Sigmoid colon (tissue), 3 donors: ENCODE results near the gene DHRS3.

ENCODE experiments used
- POLR2A ChIP-seq, 2 donors: fragments of 450-650 bp; IDR thresholded peaks; one replicate each; pipeline ENCODE4 v1.6.1; 2016; ENCODE audit warnings: antibody characterized with exemption in 2 of 2, mild to moderate bottlenecking in 2 of 2, moderate library complexity in 2 of 2
- TF ChIP-seq, protein P1 (sequence below), 4 experiments: fragments of 450-650 bp in 3 of 4; fragments of 200-600 bp in 1 of 4; IDR thresholded peaks; one replicate each; pipeline ENCODE4 v1.5.1; 2016 to 2019; ENCODE audit warnings: antibody characterized with exemption in 4 of 4, mild to moderate bottlenecking in 3 of 4, moderate library complexity in 2 of 4

DNA sequence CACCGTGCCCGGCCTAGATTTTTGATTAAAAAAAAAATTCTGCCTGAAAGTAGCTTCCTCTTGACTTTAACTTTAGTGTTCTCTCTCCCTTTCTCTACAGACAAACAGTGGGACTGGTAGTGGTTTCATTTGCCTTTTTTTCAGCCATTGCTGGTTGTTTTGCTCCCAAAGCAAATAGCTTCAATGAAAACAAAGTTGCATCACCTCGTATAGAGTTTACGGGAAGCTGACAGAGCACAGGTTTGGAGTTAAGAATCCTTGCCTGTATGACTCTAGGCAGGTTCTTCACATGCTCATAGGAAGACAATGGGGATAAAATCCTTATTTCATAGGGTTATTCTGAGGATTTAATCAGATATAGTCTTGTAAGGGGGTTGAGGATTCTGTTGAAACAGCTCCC lies 47.5 kb upstream of the DHRS3 start:
- no peak for TF ChIP-seq POLR2A (IDR thresholded peaks at IDR 0.05)
- TF ChIP-seq, protein P1, sequence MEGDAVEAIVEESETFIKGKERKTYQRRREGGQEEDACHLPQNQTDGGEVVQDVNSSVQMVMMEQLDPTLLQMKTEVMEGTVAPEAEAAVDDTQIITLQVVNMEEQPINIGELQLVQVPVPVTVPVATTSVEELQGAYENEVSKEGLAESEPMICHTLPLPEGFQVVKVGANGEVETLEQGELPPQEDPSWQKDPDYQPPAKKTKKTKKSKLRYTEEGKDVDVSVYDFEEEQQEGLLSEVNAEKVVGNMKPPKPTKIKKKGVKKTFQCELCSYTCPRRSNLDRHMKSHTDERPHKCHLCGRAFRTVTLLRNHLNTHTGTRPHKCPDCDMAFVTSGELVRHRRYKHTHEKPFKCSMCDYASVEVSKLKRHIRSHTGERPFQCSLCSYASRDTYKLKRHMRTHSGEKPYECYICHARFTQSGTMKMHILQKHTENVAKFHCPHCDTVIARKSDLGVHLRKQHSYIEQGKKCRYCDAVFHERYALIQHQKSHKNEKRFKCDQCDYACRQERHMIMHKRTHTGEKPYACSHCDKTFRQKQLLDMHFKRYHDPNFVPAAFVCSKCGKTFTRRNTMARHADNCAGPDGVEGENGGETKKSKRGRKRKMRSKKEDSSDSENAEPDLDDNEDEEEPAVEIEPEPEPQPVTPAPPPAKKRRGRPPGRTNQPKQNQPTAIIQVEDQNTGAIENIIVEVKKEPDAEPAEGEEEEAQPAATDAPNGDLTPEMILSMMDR (IDR thresholded peaks at IDR 0.05), result no peak
